ENCODE data around the gene PTPRM.
"Not testable (repeated sequence)": the region's sequence is repeated elsewhere in the genome, so short reads cannot be mapped to it uniquely, and the experiment has no call there.

PTPRM gene

DNA sequence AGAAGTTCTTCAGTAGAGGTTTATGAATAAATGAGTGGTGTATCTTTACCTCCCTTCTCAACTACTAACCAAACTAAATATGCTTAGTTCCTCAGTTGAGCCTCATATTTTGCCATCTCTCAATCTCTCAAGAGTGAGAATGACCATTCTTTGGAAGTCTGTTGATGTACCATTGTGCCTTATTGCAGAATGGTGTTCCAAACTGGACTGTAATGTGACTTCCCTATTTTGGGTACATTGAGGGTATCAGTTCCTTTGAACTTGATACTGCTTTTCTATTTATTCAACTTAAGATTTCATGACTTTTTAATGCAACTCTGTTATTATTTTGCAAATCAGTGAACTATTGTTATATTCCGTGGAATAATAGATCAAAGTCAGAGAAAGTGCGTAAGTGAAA is 159.4 kb downstream of the PTPRM start:
- no peak for DNase-seq (ENCODE audit: low read depth in 2 of 2)

GRCh38 chr18:7727361-7728076 is 160.4 kb downstream of the PTPRM start:
- DNase-seq (ENCODE audit: low read depth in 2 of 2) = peak in 1 of 2 experiments; percentile 10

DNA sequence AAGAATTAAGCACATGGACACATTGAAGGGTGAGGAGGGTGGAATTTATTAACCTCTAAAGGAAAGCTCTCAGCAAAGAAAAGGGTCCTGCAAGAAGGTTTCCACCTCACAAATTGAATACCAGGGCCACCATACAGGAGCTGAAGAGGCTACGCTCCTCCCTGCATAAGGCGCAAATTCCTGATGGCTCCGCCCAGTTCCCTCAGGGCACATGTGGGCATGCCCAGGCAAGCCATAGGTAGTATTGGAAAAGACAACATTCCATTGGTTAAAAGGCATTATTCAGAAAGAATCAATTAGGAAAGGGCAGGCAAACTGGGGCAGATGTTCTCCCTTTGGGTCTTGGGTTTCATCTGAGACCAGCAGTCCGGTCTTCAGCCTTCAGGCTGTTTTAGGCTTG is 161.2 kb downstream of the PTPRM start:
- DNase-seq (ENCODE audit: low read depth in 2 of 2) = no peak

GRCh38 chr18:7729868-7730267 is 162.8 kb downstream of the PTPRM start:
- no peak for DNase-seq (ENCODE audit: low read depth in 2 of 2)

DNA sequence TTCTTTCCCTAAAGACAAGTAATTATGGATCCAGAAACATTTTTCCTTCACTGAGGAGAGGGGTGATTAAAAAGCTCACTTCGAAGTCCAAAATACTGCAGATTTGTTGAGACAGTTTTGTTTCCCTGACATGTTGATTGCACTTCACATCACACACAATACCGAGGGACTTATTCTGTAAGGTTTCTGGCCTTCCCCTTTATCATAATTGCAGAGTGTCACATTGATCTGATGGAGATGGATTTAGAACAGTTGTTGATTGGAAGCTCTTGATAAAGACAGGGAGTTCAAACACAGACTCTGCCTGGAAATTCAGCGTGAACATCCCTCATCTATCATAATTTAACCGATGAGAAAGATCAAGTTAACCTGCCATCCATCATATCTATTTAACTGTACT is 163.6 kb downstream of the PTPRM start:
- no peak for DNase-seq (ENCODE audit: low read depth in 2 of 2)

DNA sequence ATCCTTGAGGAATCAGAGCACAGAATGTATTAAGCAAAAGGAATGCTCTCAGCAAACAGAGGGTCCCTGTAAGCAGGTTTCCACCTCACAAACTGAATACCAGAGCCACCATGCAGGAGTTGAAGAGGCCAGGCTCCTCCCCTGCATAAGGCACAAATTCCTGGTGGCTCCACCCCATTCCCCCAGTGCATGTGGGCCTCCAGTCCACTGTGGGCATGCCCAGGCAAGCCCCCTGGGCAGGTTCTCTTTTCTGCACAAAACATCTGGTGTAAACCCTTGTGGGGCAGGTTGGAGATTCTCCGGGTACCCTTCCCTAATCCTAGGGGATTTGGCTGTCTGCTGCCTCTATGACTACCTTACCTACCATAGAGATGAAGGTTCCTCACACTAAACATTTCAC is 166.5 kb downstream of the PTPRM start:
- DNase-seq (ENCODE audit: low read depth in 2 of 2) = no peak

- no peak for DNase-seq (ENCODE audit: low read depth in 2 of 2)
Observed at GRCh38 chr18:7735196-7735595, 168.1 kb downstream of the PTPRM start.

GRCh38 chr18:7735626-7736175 is 168.6 kb downstream of the PTPRM start:
- no peak for DNase-seq (ENCODE audit: low read depth in 2 of 2)

- not testable (repeated sequence) for DNase-seq (ENCODE audit: low read depth in 2 of 2)
Observed at GRCh38 chr18:7736526-7736925, 169.4 kb downstream of the PTPRM start.

DNA sequence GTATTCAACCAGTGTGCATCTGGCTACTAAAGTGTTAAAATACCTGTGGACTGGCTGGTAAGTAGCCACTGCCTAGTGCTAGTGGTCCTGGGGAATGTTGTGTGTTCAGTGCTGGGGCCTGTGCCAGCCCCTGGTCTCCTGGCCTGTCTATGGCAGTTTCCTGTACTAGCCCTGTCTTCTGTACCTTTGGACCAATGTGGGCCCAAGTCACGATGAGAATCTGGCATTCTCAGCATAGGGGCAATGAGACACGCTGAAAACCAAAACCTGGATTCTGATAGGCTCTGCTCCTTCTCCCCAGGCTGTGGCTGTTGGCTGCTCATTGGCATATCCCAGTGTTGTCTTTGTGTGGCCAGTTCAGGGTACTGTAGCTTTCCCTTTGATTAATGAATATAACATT is 170.4 kb downstream of the PTPRM start:
- no peak for DNase-seq (ENCODE audit: low read depth in 2 of 2)

DNA sequence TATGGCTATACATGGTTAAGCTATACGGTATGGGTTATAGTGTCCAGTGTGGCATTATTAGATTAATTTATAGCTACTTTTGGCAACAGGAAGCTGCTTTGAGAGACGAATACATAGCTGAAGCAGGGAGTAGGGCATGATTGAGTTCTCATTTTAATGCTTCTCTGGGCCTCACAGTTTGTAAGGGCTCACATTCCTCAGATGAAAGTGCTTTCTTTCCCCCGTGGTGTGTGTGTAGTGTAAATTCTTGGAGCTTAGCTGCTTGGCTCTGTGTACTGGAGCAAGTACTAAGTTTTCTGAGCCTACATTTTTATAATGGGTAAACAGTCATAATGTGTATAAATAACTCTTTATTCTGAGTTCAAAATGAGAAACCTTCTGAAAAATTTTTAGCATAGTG is 173.7 kb downstream of the PTPRM start:
- DNase-seq (ENCODE audit: low read depth in 2 of 2) = no peak

- no peak for DNase-seq (ENCODE audit: low read depth in 2 of 2)
Observed at GRCh38 chr18:7741640-7742039, 174.5 kb downstream of the PTPRM start.

- DNase-seq (ENCODE audit: low read depth in 2 of 2) = no peak
Observed at GRCh38 chr18:7742224-7742623, 175.1 kb downstream of the PTPRM start.

DNA sequence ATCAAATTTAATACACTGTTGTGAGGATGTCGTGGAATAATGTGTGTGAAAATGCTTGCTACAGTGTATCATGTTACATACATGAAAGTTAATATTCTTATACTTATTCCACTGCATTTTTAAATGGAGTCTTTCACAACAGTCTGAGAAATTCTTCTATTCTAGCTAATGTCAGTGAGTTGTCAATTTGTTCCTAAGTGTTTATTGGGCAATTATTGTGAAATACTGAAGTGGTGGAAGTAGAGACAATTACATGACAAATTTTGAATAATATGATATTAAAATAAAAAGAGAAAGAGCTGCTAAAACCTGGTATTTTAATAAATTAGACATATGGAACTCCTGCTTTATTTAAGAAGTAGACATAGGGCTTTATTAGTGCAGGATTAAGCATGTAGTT is 176.1 kb downstream of the PTPRM start:
- no peak for DNase-seq (ENCODE audit: low read depth in 2 of 2)

GRCh38 chr18:7746106-7746505 is 179.0 kb downstream of the PTPRM start:
- DNase-seq (ENCODE audit: low read depth in 2 of 2) = no peak

GRCh38 chr18:7748251-7749007 is 181.3 kb downstream of the PTPRM start:
- no peak for DNase-seq (ENCODE audit: low read depth in 2 of 2)

GRCh38 chr18:7749008-7749405 is 181.9 kb downstream of the PTPRM start:
- DNase-seq (ENCODE audit: low read depth in 2 of 2) = no peak

GRCh38 chr18:7749510-7749981 is 182.4 kb downstream of the PTPRM start:
- no peak for DNase-seq (ENCODE audit: low read depth in 2 of 2)

- no peak for DNase-seq (ENCODE audit: low read depth in 2 of 2)
Observed at GRCh38 chr18:7750095-7750663, 183.1 kb downstream of the PTPRM start.

DNA sequence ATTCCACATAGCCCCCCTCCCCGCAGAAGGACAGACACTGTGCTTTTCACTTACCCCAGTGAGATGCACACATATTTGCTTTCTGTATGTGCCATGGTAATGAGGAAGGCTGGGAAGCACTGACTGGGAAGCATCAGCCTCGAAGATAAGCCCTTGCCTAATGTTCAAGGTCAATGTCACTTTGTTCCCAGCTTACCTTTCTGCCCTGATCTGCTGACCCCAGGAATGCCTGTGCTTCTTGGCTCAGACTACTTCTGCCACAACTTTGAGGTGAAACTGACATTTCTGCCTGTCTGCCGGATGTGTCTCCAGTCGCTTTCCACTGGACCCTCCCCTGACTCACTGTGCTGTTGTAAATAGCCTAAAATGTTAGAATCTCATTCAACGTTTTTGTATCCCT is 183.8 kb downstream of the PTPRM start:
- no peak for DNase-seq (ENCODE audit: low read depth in 2 of 2)

DNA sequence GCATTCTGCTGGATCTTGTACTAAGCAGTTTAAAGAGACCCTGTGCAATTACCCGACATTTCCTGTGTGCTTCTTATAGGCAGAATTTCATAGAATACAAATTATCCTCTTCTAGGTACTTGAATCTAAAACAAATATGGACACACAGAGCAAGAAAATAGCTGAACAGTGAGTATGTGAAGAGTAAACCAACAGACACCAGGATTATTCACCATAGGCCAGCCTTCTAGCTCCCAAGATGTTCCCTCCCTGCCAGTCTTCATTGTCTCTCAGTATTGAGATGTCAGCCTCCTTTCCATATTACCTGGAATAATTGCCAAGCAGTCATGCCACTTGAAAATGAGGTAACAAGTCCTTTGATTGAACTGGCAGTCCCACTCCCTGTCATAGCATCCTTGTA is 187.1 kb downstream of the PTPRM start:
- no peak for DNase-seq (ENCODE audit: low read depth in 2 of 2)

DNA sequence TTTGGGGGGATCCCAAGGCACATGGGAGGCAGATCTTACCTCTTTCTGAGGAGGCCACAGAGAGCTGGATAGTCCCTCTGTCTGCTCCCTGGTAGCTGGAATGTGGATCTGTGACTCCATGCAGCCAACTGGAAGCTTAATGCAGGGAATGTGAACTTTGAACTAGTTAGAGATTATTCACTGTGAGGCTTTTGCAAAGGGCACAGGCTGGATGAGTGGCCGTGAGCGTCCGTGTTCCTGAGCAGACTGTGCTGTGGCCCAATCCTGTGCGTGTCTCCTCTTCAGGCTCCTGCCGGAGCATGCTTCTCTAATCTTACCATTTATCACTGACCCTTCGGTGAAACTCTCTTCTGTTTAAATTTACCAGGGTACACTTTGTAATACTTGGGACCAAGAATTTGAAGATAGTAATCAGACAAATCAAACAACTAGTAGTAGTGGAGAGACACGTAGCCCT is 187.6 kb downstream of the PTPRM start:
- DNase-seq (ENCODE audit: low read depth in 2 of 2) = no peak
